GM18951 (cell line): ENCODE data around the gene MVB12B.
"Not testable (repeated sequence)": the region's sequence is repeated elsewhere in the genome, so short reads cannot be mapped to it uniquely, and the experiment has no call there.

Experiments
- POLR2A ChIP-seq: IDR thresholded peaks from 4 replicates; pipeline ENCODE4 v1.6.1; 2011; ENCODE audit warnings: mild to moderate bottlenecking; ENCODE audit not compliant: insufficient read length, insufficient read depth; ENCODE audit errors: extremely low read depth
- in situ Hi-C: fragments of 300-500 bp; cut with MboI; formaldehyde crosslinking; loops from one replicate; pipeline ENCODE4 v1.12.0; 2022; ENCODE audit warnings: low sequenced_read_pairs, mixed read lengths, inconsistent platforms; ENCODE audit not compliant: unreplicated experiment

Gene MVB12B

GRCh38 chr9:126536841-126537465, 210.3 kb downstream of the MVB12B start:
- TF ChIP-seq POLR2A: no peak
- in situ Hi-C loops: no loop called here

DNA sequence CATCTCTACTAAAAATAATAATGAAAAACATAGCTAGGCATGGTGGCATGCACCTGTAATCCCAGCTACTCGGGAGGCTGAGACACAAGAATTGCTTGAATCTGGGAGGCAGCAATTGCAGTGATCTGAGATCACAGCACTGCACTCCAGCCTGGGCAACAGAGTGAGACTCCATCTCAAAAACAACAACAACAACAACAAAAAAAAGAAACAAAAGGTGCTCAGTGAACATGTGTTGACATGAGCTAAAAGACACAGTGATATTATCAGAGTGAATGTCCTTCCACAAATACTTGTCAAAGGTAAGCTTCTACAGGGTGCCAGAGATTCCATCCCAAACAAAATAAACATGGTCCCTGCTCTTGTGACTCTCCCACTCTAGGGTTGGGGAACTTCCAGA, 211.9 kb downstream of the MVB12B start:
- in situ Hi-C loops: no loop called here
- TF ChIP-seq POLR2A: no peak

DNA sequence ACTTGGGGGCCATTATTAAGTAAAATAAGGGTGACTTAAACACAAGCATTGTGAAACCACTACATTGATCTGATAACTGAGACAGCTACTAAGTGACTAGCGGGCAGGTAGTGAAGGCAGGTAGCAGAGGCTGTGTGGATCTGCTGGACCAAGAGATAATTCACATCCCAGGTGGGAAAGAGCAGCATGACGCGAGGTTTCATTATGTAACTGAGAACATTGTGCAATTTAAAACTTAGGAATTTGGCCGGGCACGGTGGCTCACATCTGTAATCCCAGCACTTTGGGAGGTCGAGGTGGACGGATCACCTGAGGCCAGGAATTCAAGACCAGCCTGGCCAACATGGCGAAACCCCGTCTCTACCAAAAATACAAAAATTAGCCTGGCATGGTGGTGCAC, 213.8 kb downstream of the MVB12B start:
- in situ Hi-C loops: not testable (repeated sequence)

GRCh38 chr9:126543490-126543889, 216.9 kb downstream of the MVB12B start:
- no peak for TF ChIP-seq POLR2A

DNA sequence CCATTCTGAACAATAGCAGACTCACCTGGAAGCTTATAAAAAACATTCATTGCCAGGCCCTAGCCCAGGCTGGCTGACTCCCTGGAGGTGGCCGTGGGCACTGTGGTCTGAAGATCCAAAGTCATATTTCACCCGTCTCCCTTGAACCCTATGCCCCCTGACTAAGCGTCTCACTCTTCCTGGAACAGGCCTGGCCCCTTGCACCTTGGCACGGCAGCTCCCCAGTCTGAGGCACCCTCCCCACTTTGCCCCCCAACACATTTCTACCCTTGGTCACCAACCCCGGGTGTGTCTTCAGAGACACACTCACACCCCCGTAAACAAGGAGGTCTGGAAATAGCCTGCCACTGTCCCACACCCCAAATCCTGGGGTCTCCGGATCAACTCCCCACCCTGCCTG, 218.5 kb downstream of the MVB12B start:
- no peak for TF ChIP-seq POLR2A
- in situ Hi-C loops: no loop called here

More at GRCh38 chr9:126543490-126543889, 216.9 kb downstream of the MVB12B start:
- in situ Hi-C loops: no loop called here

GRCh38 chr9:126546036-126546435, 219.4 kb downstream of the MVB12B start:
- no peak for TF ChIP-seq POLR2A
- in situ Hi-C loops: no loop called here

GRCh38 chr9:126548312-126548711, 221.7 kb downstream of the MVB12B start:
- in situ Hi-C loops: no loop called here
- no peak for TF ChIP-seq POLR2A

GRCh38 chr9:126549246-126550006, 222.8 kb downstream of the MVB12B start:
- no peak for TF ChIP-seq POLR2A
- in situ Hi-C loops: no loop called here

DNA sequence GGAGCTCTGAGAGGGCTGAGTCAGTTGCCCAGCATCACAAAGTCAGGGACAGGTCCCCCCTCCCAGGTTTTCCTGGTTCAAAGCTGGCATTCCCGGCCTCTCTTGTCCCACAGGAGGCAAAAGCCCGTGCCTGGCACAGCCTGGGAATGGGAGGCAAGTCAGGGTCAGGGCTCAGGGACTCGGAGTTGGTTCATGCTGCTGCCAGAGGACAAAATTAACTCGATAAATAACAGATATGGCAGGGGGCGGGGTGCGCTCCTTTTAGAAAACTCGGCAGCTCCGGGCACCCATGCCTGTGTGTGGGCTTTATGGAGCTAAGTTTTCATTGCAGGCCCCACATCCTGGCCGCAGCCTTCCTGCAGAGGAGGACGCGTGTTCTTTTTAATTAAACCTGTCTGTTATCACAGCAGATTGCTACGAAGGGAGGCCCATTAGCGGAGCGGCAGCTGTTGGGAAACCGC, 224.3 kb downstream of the MVB12B start:
- TF ChIP-seq POLR2A: no peak
- in situ Hi-C loops: no loop called here

- TF ChIP-seq POLR2A: no peak
- in situ Hi-C loops: no loop called here
These were observed 225.2 kb downstream of the MVB12B start for GRCh38 chr9:126551812-126552211.

DNA sequence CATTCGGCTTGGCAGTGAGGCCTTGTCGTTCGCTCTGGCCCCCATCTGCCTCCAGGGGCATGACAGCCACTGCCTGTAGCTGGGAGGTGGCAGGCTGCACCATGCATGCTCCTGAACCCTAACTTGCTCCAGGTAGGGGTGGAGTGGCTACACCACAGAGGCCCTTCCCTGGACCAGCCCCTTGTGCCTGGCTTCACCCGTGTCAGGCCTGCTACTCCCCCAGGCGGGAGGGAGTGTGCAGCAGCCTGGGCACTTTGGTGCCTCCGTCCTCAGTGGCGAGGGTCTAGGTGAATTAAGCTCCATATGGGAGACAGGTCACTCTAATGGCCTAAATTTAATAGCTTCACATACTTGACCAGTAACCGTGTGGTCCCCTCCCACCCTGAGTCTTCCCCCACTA, 227.7 kb downstream of the MVB12B start:
- no peak for TF ChIP-seq POLR2A
- in situ Hi-C loops: no loop called here

DNA sequence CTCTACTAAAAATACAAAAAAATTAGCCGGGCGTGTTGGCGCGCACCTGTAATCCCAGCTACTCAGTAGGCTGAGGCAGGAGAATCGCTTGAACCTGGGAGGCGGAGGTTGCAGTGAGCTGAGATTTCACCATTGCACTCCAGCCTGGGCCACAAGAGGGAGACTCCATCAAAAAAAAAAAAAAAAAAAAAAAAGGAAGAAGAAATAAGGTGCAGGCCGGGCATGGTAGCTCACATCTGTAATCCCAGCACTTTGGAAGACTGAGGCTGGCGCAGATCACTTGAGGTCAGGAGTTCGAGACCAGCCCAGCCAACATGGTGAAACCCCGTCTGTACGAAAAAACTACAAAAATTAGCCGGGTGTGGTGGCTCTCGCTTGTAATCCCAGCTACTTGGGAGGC, 228.8 kb downstream of the MVB12B start:
- in situ Hi-C loops: not testable (repeated sequence)
